UCSD-AML1 (cell line): ENCODE measurements around the gene PRDM16.

Experiments
- DNase-seq: peaks from one replicate; lab custom pipeline; 2025; ENCODE audit not compliant: unreplicated experiment; lab: John Stamatoyannopoulos, UW

PRDM16 gene

DNA sequence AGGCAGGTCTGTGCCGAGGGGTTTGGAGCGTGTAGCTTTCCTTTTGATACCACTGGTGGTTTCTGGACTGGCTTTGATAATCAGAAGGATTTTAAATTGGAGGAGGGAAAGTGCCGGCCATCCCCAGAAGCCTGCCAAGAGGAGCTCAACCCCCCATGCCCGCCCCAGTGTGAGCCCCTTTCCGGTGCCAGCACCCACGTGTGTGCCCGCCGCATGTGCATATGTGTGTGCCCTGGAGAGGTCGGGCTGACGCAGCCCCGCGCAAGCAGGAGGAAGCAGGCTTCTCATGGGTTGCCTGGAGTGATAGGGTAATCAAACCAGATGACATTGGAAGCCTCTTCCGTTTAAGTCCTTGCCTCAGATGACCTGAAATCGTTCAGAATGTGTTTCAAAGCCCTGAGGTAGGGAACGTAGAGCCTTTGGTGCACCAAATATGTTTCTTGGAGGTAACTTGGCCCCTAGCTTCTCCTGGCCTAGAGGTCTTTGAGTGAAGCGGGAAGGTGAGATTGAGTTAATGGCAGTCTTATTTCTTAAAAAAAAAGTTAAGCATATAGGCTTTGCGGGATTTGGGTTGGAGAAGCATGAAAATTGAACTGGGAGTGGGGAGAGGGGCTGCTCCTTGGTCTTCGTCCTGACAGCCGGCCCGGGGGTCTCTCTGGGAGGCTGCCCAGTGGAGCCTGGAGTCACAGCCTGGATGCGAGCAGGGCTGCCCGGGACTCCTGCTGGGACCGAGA, 351.4 kb downstream of the PRDM16 start:
- no peak for DNase-seq

GRCh38 chr1:3422638-3423037, 353.6 kb downstream of the PRDM16 start:
- DNase-seq: no peak

DNA sequence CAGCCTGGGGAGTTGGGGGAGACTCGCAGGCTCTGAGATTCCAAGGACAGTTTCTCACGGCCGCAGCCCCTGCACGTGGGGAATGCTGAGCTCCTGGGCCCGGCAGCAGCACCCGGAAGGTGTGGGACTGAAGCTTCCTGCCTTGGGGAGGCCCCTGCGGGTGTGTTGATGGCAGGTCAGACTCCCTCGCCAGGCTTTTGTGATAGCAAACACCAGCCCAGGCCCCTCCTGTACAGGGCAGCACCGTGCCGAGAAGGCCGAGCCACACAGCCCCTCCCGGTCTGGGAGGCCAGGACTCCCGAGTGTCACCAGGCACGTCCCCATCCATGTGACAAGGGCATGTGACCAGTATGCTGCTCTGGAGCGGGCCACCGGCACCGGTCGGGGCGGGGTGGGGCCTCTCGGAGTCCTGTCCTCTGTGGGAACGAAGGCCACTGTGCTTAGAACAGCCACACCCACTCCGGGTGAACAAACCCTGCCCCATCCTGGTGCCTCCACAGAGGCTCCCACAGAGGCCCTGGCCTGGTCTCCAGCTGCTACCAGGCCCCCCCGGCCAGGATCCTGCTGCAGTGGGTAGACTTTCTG, 354.3 kb downstream of the PRDM16 start:
- DNase-seq: peak; percentile 38

DNA sequence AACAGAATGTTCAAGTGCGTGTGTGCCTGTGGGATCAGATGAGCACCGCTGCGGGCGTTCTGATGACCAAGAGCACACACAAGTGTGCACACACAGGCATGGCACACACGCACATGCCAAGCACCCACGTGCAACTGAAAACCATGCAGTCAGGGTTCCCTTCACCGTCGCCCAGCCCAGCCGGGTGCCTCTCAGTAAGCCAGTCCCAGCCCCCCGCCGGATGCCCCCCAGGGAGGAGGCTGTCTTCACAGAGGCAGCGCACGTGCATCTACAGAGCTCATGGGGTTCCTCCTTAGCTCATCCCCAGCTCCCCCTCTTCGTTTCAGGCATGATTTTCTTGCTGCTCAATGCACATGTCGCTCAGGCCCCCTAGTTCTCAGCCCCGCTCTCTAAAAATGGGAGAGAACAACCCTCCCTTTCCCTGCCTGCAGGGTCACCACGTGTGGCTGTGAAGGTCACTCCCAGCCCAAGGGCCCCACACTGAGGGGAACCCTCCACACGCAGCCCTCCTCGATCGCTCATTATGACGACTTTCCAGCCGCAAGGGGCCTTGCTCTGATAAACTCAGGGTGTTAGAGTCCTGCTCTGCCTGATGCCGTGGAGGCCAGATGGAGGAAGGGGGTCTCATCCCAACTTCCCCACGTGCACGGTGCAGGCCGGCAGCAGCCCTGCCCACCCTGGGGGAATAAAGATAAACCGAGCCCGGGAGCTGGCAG, 355.1 kb downstream of the PRDM16 start:
- DNase-seq: no peak

DNA sequence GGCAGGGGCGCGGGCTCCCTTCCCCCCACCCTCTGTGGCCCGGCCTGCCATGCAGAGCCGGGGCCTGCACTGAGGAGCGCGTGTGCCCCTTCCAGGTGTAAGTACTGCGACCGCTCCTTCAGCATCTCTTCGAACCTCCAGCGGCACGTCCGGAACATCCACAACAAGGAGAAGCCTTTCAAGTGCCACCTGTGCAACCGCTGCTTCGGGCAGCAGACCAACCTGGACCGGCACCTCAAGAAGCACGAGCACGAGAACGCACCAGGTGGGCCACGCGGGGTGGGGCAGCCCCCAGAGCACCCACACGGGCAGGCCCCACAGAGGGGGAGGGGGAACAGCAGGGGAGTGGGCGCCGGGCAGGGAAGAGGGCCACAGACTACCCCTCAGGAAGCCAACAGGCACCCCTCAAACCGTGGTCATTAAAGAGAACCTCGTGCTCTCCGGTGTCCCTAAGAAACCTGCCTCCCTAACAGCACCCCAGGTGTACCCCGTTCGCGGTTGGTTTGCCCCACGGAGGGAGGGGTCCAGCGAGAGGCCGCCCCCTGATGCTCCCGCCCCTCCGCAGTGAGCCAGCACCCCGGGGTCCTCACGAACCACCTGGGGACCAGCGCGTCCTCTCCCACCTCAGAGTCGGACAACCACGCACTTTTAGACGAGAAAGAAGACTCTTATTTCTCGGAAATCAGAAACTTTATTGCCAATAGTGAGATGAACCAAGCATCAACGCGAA, 356.6 kb downstream of the PRDM16 start:
- no peak for DNase-seq

- DNase-seq: no peak
Observed at GRCh38 chr1:3426956-3427535, 358.0 kb downstream of the PRDM16 start.

GRCh38 chr1:3427711-3428704, 359.0 kb downstream of the PRDM16 start:
- no peak for DNase-seq

DNA sequence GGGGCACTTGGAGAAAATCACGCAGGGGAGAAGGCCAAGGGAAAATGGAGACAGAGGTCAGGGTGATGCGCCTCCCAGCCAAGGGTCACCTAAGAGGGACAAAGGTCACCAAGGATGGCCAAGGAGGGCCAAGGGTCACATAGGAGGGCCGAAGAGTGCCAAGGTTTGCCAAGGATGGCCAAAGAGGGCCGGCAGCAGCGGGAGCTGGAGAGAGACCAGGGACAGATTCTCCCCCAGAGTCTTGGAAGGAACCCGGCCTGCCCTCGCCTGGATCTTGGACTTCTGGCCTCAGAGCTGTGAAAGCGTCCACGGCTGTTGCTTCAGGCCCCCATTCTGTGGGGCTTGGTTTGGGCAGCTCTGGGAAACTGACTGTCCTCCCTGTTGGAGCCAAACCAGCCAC, 359.9 kb downstream of the PRDM16 start:
- DNase-seq: no peak

- DNase-seq: no peak
Observed at GRCh38 chr1:3429320-3429719, 360.3 kb downstream of the PRDM16 start.

GRCh38 chr1:3429766-3430165, 360.8 kb downstream of the PRDM16 start:
- DNase-seq: no peak

- no peak for DNase-seq
Observed at GRCh38 chr1:3430406-3430805, 361.4 kb downstream of the PRDM16 start.

DNA sequence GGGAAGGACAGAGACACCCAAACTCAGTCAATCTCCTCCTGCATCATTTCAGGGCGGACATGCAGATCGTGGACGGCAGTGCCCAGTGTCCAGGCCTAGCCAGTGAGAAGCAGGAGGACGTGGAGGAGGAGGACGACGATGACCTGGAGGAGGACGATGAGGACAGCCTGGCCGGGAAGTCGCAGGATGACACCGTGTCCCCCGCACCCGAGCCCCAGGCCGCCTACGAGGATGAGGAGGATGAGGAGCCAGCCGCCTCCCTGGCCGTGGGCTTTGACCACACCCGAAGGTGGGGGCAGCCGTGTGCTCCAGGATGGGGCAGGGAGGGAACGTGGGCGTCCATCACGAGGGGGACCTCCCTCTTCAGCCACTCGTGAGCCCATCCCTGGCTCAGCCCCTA, 361.8 kb downstream of the PRDM16 start:
- no peak for DNase-seq

DNA sequence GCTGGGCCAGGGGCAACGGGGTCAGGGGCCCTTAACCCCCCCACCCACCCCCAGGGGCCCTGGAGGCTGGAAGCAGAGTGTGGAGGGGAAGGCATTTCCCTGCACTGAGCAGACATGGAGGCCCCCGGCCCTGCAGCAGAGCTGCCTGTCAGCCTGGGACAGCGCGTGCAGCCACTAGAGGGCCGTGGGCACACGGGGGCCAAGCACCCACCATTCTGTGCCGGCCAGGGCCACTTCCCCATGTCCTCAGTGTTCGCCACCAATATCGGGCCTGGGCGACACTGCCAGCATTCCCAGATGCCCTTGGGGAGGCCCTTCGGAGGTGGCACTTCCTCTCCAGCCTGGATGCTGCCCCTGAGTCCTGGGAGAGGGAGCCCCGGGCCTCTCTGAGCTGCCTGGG, 362.3 kb downstream of the PRDM16 start:
- peak; percentile 17 for DNase-seq

- no peak for DNase-seq
Observed at GRCh38 chr1:3431686-3432085, 362.7 kb downstream of the PRDM16 start.

DNA sequence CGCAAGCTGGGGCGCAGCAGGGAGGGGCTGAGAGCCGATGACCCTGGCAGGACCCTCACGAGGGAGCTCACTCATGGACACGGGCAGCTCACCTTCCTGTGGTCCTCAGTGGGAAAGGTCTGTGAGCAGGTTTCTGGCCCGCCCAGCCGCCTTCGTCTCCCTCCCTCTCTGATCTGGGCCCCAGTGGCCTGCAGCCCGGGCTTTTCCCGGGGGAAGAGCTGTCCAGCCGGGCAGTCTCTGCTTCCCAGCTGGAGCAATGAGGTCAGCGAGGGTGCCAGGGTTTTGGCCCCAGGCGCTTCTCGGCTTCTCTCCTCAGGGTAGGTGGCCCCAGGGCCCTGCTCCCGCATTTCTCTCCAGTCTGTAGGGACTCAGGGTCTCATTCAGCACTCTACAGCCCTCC, 363.3 kb downstream of the PRDM16 start:
- no peak for DNase-seq

- DNase-seq: no peak
Observed at GRCh38 chr1:3433076-3433475, 364.1 kb downstream of the PRDM16 start.

DNA sequence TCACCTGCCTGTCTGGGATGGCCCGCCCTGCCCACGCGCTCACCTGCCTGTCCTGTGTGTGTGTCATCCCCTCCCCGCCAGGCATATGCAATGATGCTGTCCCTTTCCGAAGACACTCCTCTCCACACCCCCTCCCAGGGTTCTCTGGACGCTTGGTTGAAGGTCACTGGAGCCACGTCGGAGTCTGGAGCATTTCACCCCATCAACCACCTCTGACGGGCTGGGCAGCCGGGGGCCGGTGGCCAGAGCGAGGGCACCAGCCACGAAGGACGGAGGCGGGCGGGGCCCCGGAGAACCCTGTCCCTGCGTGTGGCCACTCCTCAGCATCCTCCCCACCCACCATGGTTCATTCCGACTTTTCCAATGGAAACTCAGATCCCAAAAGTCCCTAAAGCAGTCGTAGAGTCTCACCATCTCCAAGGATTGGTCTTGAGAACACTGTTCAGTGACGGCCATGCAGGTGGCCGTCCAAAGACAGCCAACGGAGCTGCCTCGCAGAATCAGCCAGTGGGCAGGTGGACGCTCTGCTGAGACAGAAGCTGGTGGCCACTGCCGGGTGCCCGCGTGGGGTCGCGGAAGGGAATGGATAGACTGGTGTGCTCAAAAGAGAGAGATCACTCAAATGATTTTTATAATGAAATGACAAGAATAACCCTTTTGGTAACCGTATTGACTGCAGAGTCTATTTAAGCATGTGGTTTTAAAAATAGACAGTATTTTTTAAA, 364.8 kb downstream of the PRDM16 start:
- DNase-seq: no peak

- DNase-seq: no peak
Observed at GRCh38 chr1:3434406-3435110, 365.6 kb downstream of the PRDM16 start.

- no peak for DNase-seq
Observed at GRCh38 chr1:3435666-3436065, 366.7 kb downstream of the PRDM16 start.
